Activated CD4-positive, alpha-beta T cell treated with anti-CD3 and anti-CD28 coated beads for 48 hours (primary cell): Measurements from ENCODE around the gene ARVCF.
A peak's percentile ranks its signal among the peaks of the same experiment; 100 is the strongest.

Experiments used
- DNase-seq: peaks from one replicate; pipeline ENCODE4 v3.0.0-alpha.2; 2020

The ARVCF gene

GRCh38 chr22:19998232-19998951 lies 18.2 kb downstream of the ARVCF start:
- no peak for DNase-seq

DNA sequence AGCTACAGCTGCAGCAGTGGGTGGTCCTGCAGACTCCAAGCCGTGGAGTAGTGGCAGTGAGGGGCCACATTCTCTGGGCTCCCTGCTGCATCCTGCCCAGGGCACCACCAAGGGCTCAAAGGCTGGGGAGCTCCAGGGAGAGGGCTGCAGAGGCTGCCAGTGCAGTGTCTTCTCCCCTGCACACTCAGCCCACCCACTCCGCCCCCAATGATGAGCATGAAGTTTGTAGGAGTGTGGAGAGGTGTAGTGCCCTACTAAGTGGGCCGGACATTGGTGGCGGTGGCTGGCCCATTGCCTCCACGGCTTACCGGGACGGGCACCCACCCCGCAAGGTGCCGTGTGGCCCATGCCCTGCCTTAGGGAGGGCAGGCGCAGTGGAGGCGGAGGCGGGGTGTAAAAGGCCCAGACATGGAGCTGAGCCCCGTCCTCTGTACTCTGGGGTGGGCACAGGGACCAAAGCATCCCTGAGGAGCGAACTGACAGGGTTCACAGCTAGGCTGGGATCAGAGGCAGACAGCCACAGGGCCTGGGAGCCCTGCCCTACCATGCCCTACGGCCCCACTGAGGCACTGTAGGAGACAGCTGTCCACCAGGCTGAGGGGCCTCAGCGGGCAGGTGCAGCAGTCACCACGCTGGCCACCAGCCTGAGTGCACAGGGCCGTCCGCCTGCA lies 18.9 kb downstream of the ARVCF start:
- no peak for DNase-seq

DNA sequence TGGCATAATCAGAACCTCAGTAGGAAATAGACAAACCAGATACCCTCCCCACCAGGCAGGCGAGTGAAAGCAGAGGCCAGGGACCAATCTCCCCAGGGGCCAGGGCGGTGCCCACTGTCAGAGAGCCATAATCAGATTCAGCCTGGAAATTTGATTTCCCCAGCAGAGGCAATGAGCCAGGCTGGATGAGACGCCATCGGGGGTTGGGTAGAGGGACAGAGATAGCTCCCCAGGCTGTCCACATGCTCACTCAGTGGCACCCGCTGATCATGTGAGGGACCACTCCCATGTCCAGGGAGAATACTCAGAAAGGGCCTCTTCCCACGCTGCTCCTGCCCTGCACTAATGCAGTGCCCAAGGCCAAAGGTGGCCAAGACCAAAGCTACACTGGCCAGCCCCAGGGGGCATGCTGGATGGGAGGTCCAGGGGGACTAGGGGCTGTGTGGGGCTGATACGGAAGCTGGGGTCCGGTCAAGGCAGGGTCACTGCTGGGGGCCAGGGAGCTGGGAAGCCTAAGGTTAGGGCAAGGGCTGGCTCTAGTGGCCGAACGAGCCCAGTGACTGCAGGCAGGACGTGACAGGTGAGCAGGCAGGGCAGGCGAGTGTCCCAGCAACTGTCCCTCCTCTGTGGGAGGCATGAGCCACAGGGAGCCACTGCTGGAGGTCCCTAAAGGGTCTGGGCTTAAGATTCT lies 19.8 kb downstream of the ARVCF start:
- DNase-seq, result no peak

- DNase-seq, result no peak
These were observed 20.8 kb downstream of the ARVCF start for GRCh38 chr22:19995611-19996339.

DNA sequence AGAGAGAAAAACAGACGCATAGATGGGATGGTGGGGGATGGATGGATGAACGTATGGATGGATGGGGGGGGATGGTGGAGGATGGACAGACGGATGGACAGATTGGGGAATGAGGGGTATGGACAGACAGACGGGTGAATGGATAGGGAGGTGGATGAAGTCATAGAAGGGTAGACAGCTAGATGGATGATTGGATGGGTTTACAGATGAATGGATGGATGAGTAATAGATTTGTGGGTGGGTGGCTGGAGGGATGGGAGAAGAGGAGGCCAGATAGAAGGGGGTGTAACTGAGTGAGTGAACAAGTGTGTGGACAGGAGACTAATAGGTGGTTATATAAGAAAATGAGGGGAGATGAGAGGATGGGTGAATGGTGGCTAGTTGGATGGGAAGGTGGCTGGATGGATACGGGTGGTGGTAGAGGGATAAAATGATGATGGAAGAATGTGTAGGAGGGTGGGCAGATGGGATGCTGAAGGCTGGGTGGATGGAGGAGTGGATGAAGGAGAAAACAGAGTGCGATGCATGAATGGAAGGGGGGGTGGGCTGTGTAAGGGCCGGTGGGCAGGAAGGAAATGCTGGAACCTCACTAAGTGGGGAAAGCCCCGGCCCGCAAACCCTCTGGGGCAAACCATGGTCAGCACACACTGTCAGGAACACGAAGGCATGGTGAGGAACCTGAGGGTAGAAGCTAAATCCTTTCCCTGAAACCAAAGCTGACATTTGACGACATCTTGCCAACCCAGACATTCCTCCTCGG lies 21.6 kb downstream of the ARVCF start:
- DNase-seq, result no peak

- no peak for DNase-seq
These were observed 22.7 kb downstream of the ARVCF start for GRCh38 chr22:19993926-19994325.

DNA sequence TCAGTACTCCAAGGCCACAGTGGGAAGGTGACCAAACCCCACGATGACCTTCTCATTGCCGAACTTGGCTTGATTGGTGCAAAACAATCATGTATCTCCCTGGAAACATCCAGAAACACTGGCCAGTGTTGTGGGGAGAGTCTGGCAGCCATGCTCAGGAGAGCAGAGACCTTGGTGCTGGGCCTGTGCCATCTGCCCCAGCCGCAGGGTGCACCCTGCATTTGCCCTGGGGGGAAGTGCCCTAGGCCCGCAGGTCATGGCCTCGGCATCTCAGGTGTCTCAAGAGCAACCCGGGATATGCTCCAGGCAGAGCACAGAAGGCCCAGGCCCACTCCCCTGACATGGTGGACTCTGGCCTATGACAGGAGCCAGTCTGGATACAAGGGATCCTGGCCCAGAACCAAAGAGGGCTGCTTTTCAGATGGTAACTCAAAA lies 23.7 kb downstream of the ARVCF start:
- no peak for DNase-seq

DNA sequence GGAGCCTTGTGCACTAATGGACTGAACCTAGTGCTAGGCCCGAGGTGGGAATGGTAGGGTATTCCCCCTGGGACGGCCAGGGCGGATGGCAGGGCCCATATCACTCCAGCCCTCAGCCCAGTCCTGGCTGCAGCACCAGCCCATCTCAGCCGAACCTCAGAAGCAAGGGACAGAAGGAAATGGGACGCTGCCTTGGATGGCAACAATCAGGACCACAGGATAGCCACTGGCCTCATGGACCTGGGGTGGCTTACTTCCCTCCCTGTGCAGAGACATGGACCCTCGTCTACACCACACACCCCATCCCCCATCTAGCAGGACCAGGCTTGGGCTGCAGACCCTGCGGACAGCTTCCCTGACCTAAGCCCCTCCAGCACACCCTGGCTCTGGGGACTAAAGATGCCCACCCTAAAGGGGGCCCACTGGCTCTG lies 24.1 kb downstream of the ARVCF start:
- no peak for DNase-seq

DNA sequence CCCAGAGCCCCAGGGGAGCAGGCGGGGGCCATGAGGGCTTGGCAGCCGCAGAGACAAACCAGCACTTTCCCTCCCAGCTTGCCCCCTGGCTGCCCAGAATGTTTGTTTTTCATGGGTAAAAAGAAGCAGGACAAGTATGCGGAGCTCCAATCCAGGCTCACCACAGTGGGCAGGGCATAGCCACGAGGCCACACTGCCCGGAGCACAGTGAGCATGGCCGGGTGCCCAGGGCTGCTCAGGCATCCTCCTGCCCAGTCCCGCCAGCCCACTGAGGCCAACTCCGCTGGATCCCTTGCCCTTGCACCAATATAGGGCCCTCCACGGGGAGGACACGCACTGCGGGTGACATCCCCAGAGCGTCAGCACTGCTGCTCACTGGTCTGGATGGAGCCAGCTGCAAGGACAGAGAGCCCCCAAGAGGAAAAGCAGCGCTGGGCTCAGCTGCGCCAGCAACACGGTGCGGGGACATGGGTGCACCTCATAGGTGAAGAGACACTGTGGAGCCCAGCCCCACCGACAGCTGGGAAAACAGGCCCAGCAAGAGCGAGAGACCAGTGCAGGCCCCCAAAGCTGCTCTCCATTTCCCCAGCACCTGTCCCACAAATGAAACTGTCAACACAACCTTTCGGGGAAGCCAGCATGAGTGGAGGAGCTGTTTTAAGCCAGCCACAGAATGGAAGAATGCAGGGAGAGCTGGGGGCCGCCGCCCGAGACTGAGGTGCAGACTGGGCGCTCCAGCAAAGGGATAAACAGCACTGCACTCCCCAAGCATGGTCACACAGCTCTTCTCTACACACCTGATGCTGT lies 24.8 kb downstream of the ARVCF start:
- no peak for DNase-seq

- DNase-seq, result no peak
These were observed 25.3 kb downstream of the ARVCF start for GRCh38 chr22:19991395-19991644.

- DNase-seq, result no peak
These were observed 25.8 kb downstream of the ARVCF start for GRCh38 chr22:19990609-19991394.

DNA sequence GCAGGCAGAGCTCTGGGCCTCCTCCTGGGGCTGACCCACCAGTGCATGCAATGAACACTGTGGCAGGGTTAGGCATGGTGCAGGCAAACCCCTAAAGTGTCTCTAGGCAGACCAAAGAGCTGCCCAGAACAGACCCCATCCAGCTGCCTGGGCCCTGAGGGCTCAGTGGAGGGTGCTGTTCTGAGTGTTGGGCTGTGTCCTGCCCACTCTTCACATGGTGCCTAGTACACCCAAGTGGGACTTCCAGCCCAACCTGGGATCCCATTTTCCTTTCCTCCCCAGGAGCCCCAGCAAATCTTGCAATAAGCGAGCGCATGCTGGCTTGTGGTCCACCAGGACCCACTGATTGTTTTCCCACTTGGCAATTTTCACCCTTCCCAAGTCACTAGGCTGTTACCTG lies 26.4 kb downstream of the ARVCF start:
- no peak for DNase-seq

- no peak for DNase-seq
These were observed 26.9 kb downstream of the ARVCF start for GRCh38 chr22:19989725-19990067.

GRCh38 chr22:19988965-19989724 lies 27.5 kb downstream of the ARVCF start:
- DNase-seq, result no peak

GRCh38 chr22:19988331-19988808 lies 28.3 kb downstream of the ARVCF start:
- DNase-seq, result no peak

GRCh38 chr22:19987394-19988306 lies 29.0 kb downstream of the ARVCF start:
- no peak for DNase-seq

DNA sequence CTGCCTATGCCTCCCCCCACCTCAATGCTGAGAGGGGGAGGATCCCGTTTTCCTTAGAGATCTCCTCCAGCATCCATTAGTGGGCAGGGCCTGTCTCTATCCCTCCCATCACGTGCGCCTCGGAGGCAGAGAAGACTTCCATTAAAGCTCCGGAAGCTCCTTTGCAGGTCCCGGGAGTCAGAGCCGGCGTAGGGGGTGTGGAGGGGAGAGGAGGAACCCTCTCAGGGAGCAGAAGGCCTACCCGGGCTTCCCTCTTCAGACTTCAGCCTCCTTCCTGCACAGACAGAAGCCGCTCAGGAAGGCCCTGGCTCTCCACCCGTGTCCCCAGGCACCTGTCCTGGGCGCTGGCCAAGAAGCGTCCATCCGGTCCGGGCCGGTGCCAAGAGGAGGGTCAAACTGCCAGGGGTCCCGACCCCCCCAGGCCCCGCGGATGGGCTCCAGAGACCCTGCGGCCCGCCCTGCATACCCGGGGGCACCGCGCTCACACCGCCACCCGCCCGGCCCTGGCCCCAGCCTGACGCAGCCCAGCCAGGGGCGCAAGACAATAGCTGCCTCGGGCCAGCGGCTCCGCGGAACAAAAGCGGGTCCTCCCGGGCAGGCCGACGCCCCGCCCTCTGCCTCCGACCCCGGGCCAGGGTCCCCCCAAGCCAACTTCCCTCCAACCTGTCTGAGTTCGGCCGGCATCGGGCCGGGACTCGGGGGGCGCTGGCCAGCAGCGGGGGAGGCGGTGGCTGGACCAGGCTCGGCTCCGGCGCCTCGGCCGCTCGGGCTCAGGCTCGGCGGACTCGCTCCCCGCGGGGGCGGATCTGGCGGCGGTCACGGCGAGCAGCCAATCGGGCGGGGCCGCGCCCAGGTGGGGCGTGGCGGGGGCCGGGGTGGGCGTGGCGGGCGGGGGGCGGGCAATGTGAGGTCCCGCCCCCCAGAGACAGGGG lies 29.9 kb downstream of the ARVCF start:
- DNase-seq, result peak; percentile 75

DNA sequence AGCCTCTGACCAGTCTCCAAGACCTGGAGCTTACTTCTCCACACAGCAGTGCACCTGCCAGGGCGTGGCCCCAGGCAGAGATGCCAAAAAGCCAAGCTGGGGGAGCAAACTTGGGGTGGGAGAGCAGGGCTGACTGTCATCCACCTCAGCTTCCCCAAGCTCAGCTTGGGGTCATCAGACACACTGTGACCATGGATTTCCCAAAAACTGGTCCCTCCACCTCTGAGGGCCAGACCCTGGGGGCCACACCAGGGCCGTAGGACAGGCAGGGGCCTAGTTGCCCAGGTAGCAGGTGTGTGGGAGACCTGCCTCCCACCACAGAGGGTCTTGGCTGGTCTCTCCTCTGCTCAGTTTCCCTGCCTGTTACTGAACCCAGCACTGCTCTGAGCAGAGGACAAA lies 30.6 kb downstream of the ARVCF start:
- no peak for DNase-seq
